IPS-18a (cell line): ENCODE measurements around the gene ACBD4.

Experiments used
- H3K27ac ChIP-seq: one replicate; pipeline ENCODE4 v1.5.1; 2013; ENCODE audit warnings: low read length
- H3K27me3 ChIP-seq: one replicate; pipeline ENCODE4 v1.6.1; 2013; ENCODE audit warnings: mild to moderate bottlenecking, low read length; ENCODE audit not compliant: control insufficient read depth, insufficient read depth
- H3K36me3 ChIP-seq: one replicate; pipeline ENCODE4 v1.6.1; 2013; ENCODE audit warnings: low read depth, low read length; ENCODE audit not compliant: control insufficient read depth
- H3K4me1 ChIP-seq: one replicate; pipeline ENCODE4 v1.6.1; 2013; ENCODE audit warnings: low read depth, low read length; ENCODE audit not compliant: control insufficient read depth
- H3K4me3 ChIP-seq: one replicate; pipeline ENCODE4 v1.5.1; 2013; ENCODE audit warnings: low read length
- H3K9ac ChIP-seq: one replicate; pipeline ENCODE4 v1.6.1; 2013; ENCODE audit warnings: mild to moderate bottlenecking, low read length, moderate library complexity
- H3K9me3 ChIP-seq: one replicate; pipeline ENCODE4 v1.6.1; 2013; ENCODE audit warnings: low read depth, low read length; ENCODE audit not compliant: control insufficient read depth

The ACBD4 gene

GRCh38 chr17:45132572-45133463, 2.7 kb upstream of the ACBD4 start:
- Histone ChIP-seq H3K4me1 (peaks cover 5% of the 10 kb centered on the region), H3K36me3 (no peaks in the 10 kb centered on the region), H3K9ac (peak overlapping the region; percentile 25), H3K27ac (no peak overlapping the region), H3K4me3 (peak overlapping the region; percentile 64), H3K27me3 (peaks cover 6% of the 10 kb centered on the region), H3K9me3 (no peaks in the 10 kb centered on the region)

DNA sequence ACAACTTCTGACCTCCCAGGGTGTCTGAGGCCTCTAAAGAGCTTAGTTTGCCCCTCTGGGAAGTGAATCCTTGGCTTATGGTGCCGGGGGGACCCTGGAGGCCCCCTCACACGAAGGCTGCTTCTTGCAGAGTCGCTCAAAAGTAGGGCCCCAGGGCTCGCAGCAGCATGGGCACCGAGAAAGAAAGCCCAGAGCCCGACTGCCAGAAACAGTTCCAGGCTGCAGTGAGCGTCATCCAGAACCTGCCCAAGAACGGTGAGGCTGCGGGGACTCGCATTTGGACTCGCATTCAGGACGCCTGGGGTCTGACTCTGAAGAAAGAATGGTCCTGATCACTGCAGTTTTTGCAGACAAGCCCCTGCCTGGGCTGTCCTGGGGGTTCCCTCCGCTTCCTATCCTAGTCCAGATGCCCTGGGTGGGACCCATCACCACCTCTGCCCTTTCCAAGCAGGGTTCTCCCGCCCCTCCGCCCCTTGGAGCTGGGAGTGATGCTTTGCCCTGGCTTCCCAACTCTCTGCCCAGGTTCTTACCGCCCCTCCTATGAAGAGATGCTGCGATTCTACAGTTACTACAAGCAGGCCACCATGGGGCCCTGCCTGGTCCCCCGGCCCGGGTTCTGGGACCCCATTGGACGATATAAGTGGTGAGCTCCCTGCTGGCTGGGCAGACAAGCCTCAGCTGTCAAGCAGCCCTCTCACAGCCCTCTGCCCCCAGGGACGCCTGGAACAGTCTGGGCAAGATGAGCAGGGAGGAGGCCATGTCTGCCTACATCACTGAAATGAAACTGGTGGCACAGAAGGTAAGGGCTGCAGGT, 698 bp downstream of the ACBD4 start:
- peak overlapping the region; percentile 71 for H3K4me3 ChIP-seq
- no peaks in the 10 kb centered on the region for H3K36me3 ChIP-seq
- H3K9me3 ChIP-seq, result no peaks in the 10 kb centered on the region
- peaks cover 6% of the 10 kb centered on the region for H3K27me3 ChIP-seq
- peak overlapping the region; percentile 11 for H3K9ac ChIP-seq
- no peak overlapping the region for H3K27ac ChIP-seq
- H3K4me1 ChIP-seq, result peaks cover 5% of the 10 kb centered on the region

DNA sequence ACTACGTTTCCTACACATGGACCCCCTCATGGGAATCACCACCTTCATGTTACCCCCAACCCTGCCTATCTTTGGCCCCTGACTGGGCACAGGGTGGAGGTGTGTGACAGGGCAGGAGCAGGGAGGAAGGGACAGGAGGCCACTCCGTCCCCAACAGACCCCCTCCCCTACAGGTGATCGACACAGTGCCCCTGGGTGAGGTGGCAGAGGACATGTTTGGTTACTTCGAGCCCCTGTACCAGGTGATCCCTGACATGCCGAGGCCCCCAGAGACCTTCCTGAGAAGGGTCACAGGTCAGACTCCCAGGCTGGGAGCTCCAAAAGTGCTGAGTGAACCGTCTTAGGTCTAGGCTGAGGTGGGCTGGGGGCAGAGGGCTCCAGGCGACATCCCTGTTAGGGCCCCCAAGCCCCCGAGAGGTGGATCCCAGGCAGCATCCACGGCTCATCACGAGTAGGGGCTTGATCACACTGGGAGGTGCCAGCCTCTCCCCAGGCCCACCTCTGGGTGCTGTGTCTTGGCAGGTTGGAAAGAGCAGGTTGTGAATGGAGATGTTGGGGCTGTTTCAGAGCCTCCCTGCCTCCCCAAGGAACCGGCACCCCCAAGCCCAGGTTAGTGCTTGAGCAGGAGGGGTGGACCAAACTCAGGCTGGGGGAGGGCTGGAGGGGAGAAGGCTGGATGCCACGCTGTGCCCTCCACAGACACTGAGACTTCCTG, 1.5 kb downstream of the ACBD4 start:
- Histone ChIP-seq H3K27me3 (no peaks in the 10 kb centered on the region), H3K36me3 (no peaks in the 10 kb centered on the region), H3K27ac (no peak overlapping the region), H3K4me3 (no peak overlapping the region), H3K9me3 (no peaks in the 10 kb centered on the region), H3K4me1 (peaks cover 5% of the 10 kb centered on the region), H3K9ac (no peak overlapping the region)

DNA sequence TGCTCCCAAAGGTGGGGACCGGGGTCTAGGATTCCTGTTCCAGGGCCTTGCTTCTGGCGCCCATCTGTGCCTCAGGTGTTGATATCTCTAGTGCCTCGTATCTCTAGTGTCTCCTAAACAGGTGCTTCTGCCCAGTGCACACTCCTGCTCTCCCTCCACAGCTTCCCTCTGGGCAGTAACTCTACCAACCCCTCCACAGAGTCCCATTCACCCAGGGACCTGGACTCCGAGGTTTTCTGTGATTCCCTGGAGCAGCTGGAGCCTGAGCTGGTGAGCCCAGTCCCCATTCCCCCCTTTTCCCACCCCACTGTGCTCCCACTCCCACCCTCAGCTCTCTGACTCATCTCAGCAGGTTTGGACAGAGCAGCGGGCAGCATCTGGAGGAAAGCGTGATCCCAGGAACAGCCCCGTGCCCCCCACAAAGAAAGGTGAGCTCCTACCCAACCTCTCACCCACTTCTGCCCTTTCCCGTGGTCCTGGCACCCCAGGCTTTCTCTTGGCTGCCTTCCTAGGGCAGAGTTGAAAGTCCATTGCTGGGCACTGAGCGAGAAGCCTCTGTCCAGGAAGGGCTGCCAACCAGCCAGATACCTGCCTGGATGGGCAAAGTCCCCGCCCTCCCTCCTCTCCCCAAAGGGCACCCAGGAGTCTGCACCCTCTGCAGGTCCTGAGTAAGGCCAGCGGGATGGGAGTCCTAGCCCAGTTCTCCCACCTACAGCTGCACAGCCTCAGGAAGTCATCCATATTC, 2.2 kb downstream of the ACBD4 start:
- Histone ChIP-seq H3K27ac (no peak overlapping the region), H3K9me3 (no peaks in the 10 kb centered on the region), H3K4me1 (peaks cover 5% of the 10 kb centered on the region), H3K4me3 (no peak overlapping the region), H3K9ac (no peak overlapping the region), H3K27me3 (no peaks in the 10 kb centered on the region), H3K36me3 (no peaks in the 10 kb centered on the region)

GRCh38 chr17:45138911-45139532, 3.5 kb downstream of the ACBD4 start:
- Histone ChIP-seq H3K9ac (no peak overlapping the region), H3K4me1 (peaks cover 9% of the 10 kb centered on the region), H3K9me3 (no peaks in the 10 kb centered on the region), H3K36me3 (no peaks in the 10 kb centered on the region), H3K4me3 (no peak overlapping the region), H3K27ac (no peak overlapping the region), H3K27me3 (no peaks in the 10 kb centered on the region)

DNA sequence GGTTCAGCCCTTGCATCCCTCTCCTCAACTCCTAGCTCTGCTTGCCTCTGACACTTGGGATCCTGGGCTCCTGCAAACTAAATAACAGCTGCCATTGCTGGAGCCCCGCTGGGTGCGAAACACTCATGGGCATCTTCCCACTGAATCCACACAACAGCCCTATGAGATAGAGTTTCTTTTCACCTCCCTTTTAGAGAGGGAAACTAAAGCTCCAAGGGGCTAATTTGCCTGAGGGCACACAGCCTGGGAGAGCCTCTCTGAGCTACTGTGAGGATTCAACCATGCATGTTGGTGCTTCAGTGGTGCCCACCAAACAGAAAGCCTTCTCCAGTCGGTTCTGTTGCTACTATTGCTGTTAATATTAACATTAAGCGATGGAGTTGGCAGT, 4.0 kb downstream of the ACBD4 start:
- Histone ChIP-seq H3K27ac (no peak overlapping the region), H3K4me3 (no peak overlapping the region), H3K4me1 (peaks cover 9% of the 10 kb centered on the region), H3K9me3 (no peaks in the 10 kb centered on the region), H3K27me3 (no peaks in the 10 kb centered on the region), H3K36me3 (no peaks in the 10 kb centered on the region), H3K9ac (no peak overlapping the region)

DNA sequence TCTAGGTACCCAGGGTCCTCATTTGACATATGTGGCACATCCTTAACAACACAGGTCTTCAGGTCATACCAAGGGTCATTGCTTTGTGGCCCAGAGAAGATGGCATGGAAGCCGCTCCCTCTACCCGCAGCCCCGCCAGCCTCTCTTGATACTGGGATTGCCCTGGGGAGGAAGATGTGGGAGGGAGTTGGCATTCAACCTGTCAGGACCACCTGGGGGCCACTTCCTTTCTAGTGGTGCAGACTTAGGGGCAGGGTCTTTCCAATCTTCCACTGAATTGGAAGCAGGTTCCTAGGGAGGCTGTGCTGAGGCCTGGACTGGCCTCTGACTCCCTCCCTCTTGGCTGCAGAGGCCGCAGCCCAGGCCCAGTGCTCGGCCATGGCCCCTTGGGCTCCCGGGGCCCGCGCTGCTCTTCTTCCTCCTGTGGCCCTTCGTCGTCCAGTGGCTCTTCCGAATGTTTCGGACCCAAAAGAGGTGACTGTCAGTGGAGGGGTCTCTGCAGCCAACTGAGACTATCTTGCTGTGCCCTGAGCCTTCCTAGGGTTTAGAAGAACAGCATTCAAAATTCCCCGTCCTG, 7.7 kb downstream of the ACBD4 start:
- peak overlapping the region; percentile 64 for H3K4me3 ChIP-seq
- H3K9ac ChIP-seq, result no peak overlapping the region
- H3K27me3 ChIP-seq, result no peaks in the 10 kb centered on the region
- H3K4me1 ChIP-seq, result peaks cover 11% of the 10 kb centered on the region
- no peaks in the 10 kb centered on the region for H3K9me3 ChIP-seq
- no peaks in the 10 kb centered on the region for H3K36me3 ChIP-seq
- no peak overlapping the region for H3K27ac ChIP-seq

DNA sequence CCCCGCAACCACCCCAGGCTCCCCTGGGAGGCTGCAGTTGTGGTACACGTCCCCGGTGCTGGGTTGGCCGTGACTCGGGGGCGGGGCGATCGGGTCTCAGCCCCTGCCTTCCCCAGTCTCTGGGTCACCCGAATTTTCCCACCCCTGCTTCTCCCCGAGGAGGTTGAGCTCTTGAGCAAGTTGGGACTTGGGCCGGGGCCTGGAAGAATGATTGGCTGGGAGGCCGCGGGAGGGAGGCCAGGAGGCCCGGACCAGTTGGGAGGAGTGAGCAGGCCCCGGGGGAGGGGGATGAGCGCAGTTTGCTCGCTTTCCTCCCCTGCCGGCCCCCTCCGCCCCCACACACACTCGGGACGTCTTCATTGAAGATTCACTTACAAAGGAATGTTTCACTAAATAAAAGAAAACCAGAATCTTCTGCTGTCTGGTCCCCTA, 8.3 kb downstream of the ACBD4 start:
- Histone ChIP-seq H3K27me3 (no peaks in the 10 kb centered on the region), H3K4me1 (peaks cover 11% of the 10 kb centered on the region), H3K27ac (no peak overlapping the region), H3K4me3 (peak overlapping the region; percentile 64), H3K36me3 (no peaks in the 10 kb centered on the region), H3K9ac (no peak overlapping the region), H3K9me3 (no peaks in the 10 kb centered on the region)

DNA sequence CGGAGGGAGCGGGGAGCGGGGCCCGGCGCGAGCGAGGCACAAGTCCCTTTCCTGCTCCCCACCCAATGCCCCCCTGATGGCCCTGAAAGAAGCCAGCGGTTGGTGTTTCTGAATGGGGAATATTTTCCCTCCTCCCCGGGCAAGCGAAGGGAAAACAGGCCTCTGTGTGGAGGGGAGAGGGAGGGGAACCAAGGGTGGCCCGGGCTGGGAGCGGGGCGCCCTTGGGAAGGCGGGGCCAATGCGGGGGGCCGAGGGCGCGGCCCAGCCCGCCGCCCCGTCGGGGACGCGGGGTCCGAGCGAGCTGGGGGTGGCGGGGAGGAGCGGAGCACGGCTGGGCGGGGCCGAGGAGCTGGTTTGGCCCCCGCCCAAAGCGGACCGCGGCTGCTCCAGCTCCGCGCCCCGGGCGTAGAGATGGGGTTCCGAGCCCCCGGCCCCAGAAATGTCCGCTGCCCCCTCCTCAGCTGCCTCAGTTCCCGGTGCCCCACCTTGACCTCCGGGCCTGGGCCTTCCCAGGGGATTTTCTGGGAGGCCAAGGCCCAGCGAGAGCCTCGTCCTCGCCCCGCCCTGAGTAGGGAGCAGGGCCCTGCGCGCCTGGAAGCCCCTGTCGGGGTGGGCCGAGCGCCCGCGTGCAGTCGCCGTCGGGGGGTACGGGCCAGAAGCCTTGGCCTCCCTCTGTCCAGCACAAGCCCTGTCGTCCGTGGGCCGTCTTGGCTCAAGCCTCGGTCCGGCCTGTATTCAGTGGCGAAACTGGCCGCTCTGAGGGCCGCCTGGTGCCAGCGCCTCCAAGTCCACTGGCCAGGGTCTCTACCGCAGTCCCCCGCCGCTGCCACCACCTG, 8.9 kb downstream of the ACBD4 start:
- H3K4me1 ChIP-seq, result peaks cover 11% of the 10 kb centered on the region
- no peaks in the 10 kb centered on the region for H3K9me3 ChIP-seq
- H3K27ac ChIP-seq, result no peak overlapping the region
- no peaks in the 10 kb centered on the region for H3K36me3 ChIP-seq
- H3K4me3 ChIP-seq, result peak overlapping the region; percentile 64
- no peak overlapping the region for H3K9ac ChIP-seq
- no peaks in the 10 kb centered on the region for H3K27me3 ChIP-seq

- no peaks in the 10 kb centered on the region for H3K36me3 ChIP-seq
- H3K4me3 ChIP-seq, result peak overlapping the region; percentile 64
- H3K9me3 ChIP-seq, result no peaks in the 10 kb centered on the region
- H3K27me3 ChIP-seq, result no peaks in the 10 kb centered on the region
- H3K27ac ChIP-seq, result no peak overlapping the region
- H3K4me1 ChIP-seq, result peaks cover 11% of the 10 kb centered on the region
- no peak overlapping the region for H3K9ac ChIP-seq
These were observed 9.5 kb downstream of the ACBD4 start for GRCh38 chr17:45145035-45145389.
